Stimulated activated memory B cell treated with anti-CD40 and anti-IgM and Interleukin-4, amounts not matched to agents 10 μg/mL and 1 μg/mL and 100 μg/mL, for 72 hours (primary cell): ENCODE results near the gene GSS.
"Not testable (repeated sequence)": the region's sequence is repeated elsewhere in the genome, so short reads cannot be mapped to it uniquely, and the experiment has no call there.

ENCODE experiments used
- ATAC-seq: fragments of 150-1000 bp; cut with Tn5 transposase; 2 replicates; pipeline ENCODE4 v1.10.0; 2021
- H3K27ac Mint-ChIP-seq: one replicate; pipeline ENCODE4 v1.8.0; 2022; ENCODE audit warnings: mild to moderate bottlenecking, mixed read lengths
- H3K27me3 Mint-ChIP-seq: one replicate; pipeline ENCODE4 v1.8.0; 2022; ENCODE audit warnings: mixed read lengths
- H3K36me3 Mint-ChIP-seq: one replicate; pipeline ENCODE4 v1.8.0; 2022; ENCODE audit warnings: mixed read lengths
- H3K4me1 Mint-ChIP-seq: one replicate; pipeline ENCODE4 v1.8.0; 2022; ENCODE audit warnings: mixed read lengths
- H3K4me3 Mint-ChIP-seq: one replicate; pipeline ENCODE4 v1.8.0; 2022; ENCODE audit warnings: mild to moderate bottlenecking, moderate library complexity, mixed read lengths
- H3K9me3 Mint-ChIP-seq: one replicate; pipeline ENCODE4 v1.8.0; 2022; ENCODE audit warnings: mixed read lengths

The GSS gene

GRCh38 chr20:34891166-34892062, 64.2 kb downstream of the GSS start:
- Mint-ChIP-seq H3K9me3 (no peaks in the 10 kb centered on the region), H3K36me3 (peaks cover 11% of the 10 kb centered on the region), H3K27ac (no peak overlapping the region), H3K4me3 (no peak overlapping the region), H3K4me1 (peaks cover 10% of the 10 kb centered on the region), H3K27me3 (no peaks in the 10 kb centered on the region)
- ATAC-seq, result no peak

GRCh38 chr20:34888468-34888867, 67.1 kb downstream of the GSS start:
- Mint-ChIP-seq H3K4me3 (no peak overlapping the region), H3K27me3 (no peaks in the 10 kb centered on the region), H3K4me1 (peaks cover 10% of the 10 kb centered on the region), H3K27ac (no peak overlapping the region), H3K9me3 (no peaks in the 10 kb centered on the region), H3K36me3 (peaks cover 17% of the 10 kb centered on the region)
- no peak for ATAC-seq

- no peaks in the 10 kb centered on the region for H3K4me1 Mint-ChIP-seq
- no peak for ATAC-seq
- no peaks in the 10 kb centered on the region for H3K9me3 Mint-ChIP-seq
- no peak overlapping the region for H3K4me3 Mint-ChIP-seq
- H3K27ac Mint-ChIP-seq, result no peak overlapping the region
- no peaks in the 10 kb centered on the region for H3K27me3 Mint-ChIP-seq
- peaks cover 25% of the 10 kb centered on the region for H3K36me3 Mint-ChIP-seq
Measured at GRCh38 chr20:34887023-34887422, 68.6 kb downstream of the GSS start.

GRCh38 chr20:34886122-34886521, 69.5 kb downstream of the GSS start:
- no peaks in the 10 kb centered on the region for H3K9me3 Mint-ChIP-seq
- H3K4me3 Mint-ChIP-seq, result no peak overlapping the region
- peaks cover 25% of the 10 kb centered on the region for H3K36me3 Mint-ChIP-seq
- no peak for ATAC-seq
- H3K4me1 Mint-ChIP-seq, result no peaks in the 10 kb centered on the region
- H3K27ac Mint-ChIP-seq, result no peak overlapping the region
- no peaks in the 10 kb centered on the region for H3K27me3 Mint-ChIP-seq

- no peak for ATAC-seq
- Mint-ChIP-seq H3K27ac (no peak overlapping the region), H3K4me3 (no peak overlapping the region), H3K27me3 (no peaks in the 10 kb centered on the region), H3K9me3 (no peaks in the 10 kb centered on the region), H3K4me1 (no peaks in the 10 kb centered on the region), H3K36me3 (peaks cover 19% of the 10 kb centered on the region)
Measured at GRCh38 chr20:34884260-34884659, 71.3 kb downstream of the GSS start.

- Mint-ChIP-seq H3K4me3 (no peak overlapping the region), H3K4me1 (no peaks in the 10 kb centered on the region), H3K36me3 (peaks cover 19% of the 10 kb centered on the region), H3K27me3 (no peaks in the 10 kb centered on the region), H3K9me3 (no peaks in the 10 kb centered on the region), H3K27ac (no peak overlapping the region)
- no peak for ATAC-seq
Measured at GRCh38 chr20:34883809-34884208, 71.8 kb downstream of the GSS start.

GRCh38 chr20:34883087-34883688, 72.4 kb downstream of the GSS start:
- Mint-ChIP-seq H3K4me3 (no peak overlapping the region), H3K27ac (no peak overlapping the region), H3K27me3 (no peaks in the 10 kb centered on the region), H3K9me3 (no peaks in the 10 kb centered on the region), H3K4me1 (no peaks in the 10 kb centered on the region), H3K36me3 (peaks cover 14% of the 10 kb centered on the region)
- no peak for ATAC-seq

GRCh38 chr20:34881689-34882088, 73.9 kb downstream of the GSS start:
- Mint-ChIP-seq H3K27ac (no peak overlapping the region), H3K4me1 (peaks cover 5% of the 10 kb centered on the region), H3K27me3 (no peaks in the 10 kb centered on the region), H3K4me3 (no peak overlapping the region), H3K9me3 (no peaks in the 10 kb centered on the region), H3K36me3 (peaks cover 14% of the 10 kb centered on the region)
- no peak for ATAC-seq

GRCh38 chr20:34880971-34881370, 74.6 kb downstream of the GSS start:
- not testable (repeated sequence) for H3K27me3 Mint-ChIP-seq, ATAC-seq, H3K27ac Mint-ChIP-seq, H3K4me3 Mint-ChIP-seq, H3K4me1 Mint-ChIP-seq, H3K9me3 Mint-ChIP-seq
- peaks cover 14% of the 10 kb centered on the region for H3K36me3 Mint-ChIP-seq

GRCh38 chr20:34880215-34880850, 75.3 kb downstream of the GSS start:
- Mint-ChIP-seq H3K27ac (no peak overlapping the region), H3K27me3 (no peaks in the 10 kb centered on the region), H3K4me3 (no peak overlapping the region)

More at GRCh38 chr20:34880215-34880850, 75.3 kb downstream of the GSS start:
- no peaks in the 10 kb centered on the region for H3K9me3 Mint-ChIP-seq
- ATAC-seq, result no peak
- H3K36me3 Mint-ChIP-seq, result peaks cover 14% of the 10 kb centered on the region
- H3K4me1 Mint-ChIP-seq, result peaks cover 14% of the 10 kb centered on the region
